GM12875 (cell line): ENCODE measurements around the gene POLR3E.
"Not testable (repeated sequence)": the region's sequence is repeated elsewhere in the genome, so short reads cannot be mapped to it uniquely, and the experiment has no call there.

Source experiments
- H3K4me3 ChIP-seq: one replicate; pipeline ENCODE4 v1.5.1; 2011; ENCODE audit warnings: low read depth, low read length, control low read depth
- TF ChIP-seq, protein P1 (sequence below): IDR thresholded peaks from 2 replicates; pipeline ENCODE4 v1.5.1; 2011; ENCODE audit warnings: low read depth, mild to moderate bottlenecking, control low read depth, inconsistent platforms, low read length, moderate library complexity, borderline replicate concordance; ENCODE audit not compliant: insufficient read depth

POLR3E gene

DNA sequence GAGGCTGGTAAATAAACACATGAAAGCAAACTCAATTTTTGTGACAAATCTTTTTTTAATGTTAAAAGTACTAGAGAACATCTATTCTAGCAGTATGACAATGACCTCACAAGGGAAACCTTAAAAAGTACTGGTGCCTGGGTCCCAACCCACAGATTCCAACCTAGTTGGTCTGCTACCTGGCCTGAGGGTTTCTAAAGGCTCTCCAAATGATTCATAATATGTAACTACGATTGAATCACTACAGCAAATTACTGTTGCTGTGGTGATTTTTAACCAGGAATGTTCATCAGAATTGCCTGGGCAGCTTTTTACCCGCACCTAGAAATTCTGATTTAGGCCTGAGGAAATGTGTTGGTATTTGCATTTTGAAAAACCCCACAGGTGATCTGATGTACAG, 51.1 kb downstream of the POLR3E start:
- TF ChIP-seq, protein P1, sequence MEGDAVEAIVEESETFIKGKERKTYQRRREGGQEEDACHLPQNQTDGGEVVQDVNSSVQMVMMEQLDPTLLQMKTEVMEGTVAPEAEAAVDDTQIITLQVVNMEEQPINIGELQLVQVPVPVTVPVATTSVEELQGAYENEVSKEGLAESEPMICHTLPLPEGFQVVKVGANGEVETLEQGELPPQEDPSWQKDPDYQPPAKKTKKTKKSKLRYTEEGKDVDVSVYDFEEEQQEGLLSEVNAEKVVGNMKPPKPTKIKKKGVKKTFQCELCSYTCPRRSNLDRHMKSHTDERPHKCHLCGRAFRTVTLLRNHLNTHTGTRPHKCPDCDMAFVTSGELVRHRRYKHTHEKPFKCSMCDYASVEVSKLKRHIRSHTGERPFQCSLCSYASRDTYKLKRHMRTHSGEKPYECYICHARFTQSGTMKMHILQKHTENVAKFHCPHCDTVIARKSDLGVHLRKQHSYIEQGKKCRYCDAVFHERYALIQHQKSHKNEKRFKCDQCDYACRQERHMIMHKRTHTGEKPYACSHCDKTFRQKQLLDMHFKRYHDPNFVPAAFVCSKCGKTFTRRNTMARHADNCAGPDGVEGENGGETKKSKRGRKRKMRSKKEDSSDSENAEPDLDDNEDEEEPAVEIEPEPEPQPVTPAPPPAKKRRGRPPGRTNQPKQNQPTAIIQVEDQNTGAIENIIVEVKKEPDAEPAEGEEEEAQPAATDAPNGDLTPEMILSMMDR: no peak
- no peak overlapping the region for H3K4me3 ChIP-seq

GRCh38 chr16:22351017-22351416, 53.8 kb downstream of the POLR3E start:
- not testable (repeated sequence) for H3K4me3 ChIP-seq

GRCh38 chr16:22352140-22352539, 54.9 kb downstream of the POLR3E start:
- no peak overlapping the region for H3K4me3 ChIP-seq
- TF ChIP-seq, protein P1: no peak

DNA sequence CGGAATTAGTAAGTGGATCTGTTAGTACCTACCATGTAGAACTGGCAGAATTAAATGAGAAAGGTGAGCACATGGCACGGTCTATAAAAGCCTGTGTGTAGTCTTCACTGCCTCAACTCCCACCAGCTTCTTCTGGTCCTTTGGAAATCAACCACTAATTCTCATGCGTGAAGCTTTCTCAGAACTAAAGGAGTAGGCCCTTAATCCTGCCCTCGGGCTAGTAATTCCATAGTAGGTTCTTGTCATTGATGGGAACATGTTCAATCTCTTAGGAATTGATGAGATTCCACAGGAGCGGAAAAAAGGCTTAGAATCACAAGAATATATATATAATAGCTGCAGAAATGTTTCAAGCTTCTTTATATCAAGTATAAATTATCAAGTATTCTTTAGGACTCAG, 55.5 kb downstream of the POLR3E start:
- TF ChIP-seq, protein P1: no peak
- H3K4me3 ChIP-seq: no peak overlapping the region

GRCh38 chr16:22353191-22353919, 56.1 kb downstream of the POLR3E start:
- H3K4me3 ChIP-seq: no peak overlapping the region
- TF ChIP-seq, protein P1: no peak

DNA sequence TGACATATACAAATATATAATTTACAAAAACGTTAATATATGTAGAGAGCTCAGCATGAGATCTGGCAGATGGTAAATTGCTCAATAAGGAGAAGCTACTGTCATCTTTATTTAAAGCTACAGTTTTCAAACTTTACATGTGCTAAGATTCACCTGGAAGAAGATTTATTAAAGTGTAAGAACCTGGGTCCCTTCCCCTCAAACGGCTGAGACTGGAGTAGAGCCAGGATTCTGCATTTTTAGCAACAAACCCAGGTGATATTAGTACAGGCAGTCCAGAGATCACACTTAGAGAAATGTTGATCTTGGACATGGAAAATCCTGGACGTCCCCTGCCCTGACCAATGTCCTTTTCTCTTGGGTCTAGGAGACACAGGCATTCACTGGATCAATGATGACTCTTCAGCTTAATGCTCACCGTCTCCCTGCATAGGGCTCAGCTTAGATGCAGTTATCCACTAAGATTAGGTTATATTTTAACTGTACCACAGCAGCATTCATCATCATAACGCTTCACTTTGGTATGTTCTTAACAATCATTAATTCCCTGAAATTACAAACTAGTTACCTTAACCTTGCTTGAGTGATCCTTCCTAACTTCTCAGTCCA, 56.8 kb downstream of the POLR3E start:
- TF ChIP-seq, protein P1: no peak
- H3K4me3 ChIP-seq: no peak overlapping the region

DNA sequence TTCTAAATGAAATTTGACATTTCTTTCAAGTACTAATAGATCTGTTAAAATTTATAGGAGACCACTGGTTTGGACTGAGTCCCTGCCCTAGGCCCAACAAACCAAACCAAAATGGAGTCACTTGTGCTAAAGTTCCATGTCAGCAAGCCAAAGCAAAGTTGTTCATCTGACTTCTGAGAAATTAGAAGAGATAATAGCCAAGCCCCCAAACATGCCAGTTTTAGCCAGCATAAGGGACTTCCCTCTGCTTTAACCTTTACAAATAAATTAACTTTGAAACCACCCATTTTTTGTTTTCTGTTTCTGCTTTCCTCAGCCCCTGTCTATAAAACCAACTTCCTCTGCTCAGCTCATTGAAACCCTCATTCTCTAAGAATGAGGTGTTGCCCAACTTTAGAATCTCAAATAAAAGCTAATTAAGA, 58.3 kb downstream of the POLR3E start:
- H3K4me3 ChIP-seq: no peak overlapping the region
- TF ChIP-seq, protein P1: no peak
